HepG2 (cell line): ENCODE results near the gene FAM114A1. TPM values are rescaled to one million over a fixed set of nuclear protein-coding genes. Genes with fewer than 3 reads are reported as not detected.

Experiments
- AHR ChIP-seq: IDR thresholded peaks from 2 replicates; pipeline ENCODE4 v1.6.1; 2018; ENCODE audit warnings: missing genetic modification reagents, missing compliant biosample characterization
- CEBPB ChIP-seq: IDR thresholded peaks from 2 replicates; pipeline ENCODE4 v1.6.1; 2011; ENCODE audit warnings: low read depth, low read length, improper control_type of control experiment, borderline replicate concordance
- KAT2B ChIP-seq: fragments of 150-350 bp; IDR thresholded peaks from 2 replicates; pipeline ENCODE4 v1.6.1; 2014; ENCODE audit warnings: low read depth, low read length, borderline replicate concordance
- KAT8 ChIP-seq: IDR thresholded peaks from 2 replicates; pipeline ENCODE4 v1.6.1; 2016; ENCODE audit warnings: missing genetic modification reagents, missing compliant biosample characterization
- MZF1 ChIP-seq: sonication (generic); formaldehyde crosslinking; IDR thresholded peaks from 2 replicates; pipeline ENCODE4 v1.8.1; 2023; ENCODE audit warnings: mild to moderate bottlenecking, missing genetic modification reagents, borderline replicate concordance
- ZBTB38 ChIP-seq: sonication (generic); formaldehyde crosslinking; IDR thresholded peaks from 2 replicates; pipeline ENCODE4 v1.5.1; 2020; ENCODE audit warnings: mild to moderate bottlenecking, missing genetic modification reagents
- ZNF562 ChIP-seq: sonication (generic); formaldehyde crosslinking; IDR thresholded peaks from 2 replicates; pipeline ENCODE4 v1.8.0; 2022; ENCODE audit warnings: missing genetic modification reagents, borderline replicate concordance
- ZNF766 ChIP-seq: sonication (generic); formaldehyde crosslinking; IDR thresholded peaks from 2 replicates; pipeline ENCODE4 v1.5.0; 2020; ENCODE audit warnings: missing genetic modification reagents, borderline replicate concordance
- ZNF768 ChIP-seq: sonication (generic); formaldehyde crosslinking; IDR thresholded peaks from 2 replicates; pipeline ENCODE4 v1.4.0; 2020; ENCODE audit warnings: missing genetic modification reagents
- ZNF790 ChIP-seq: sonication (generic); formaldehyde crosslinking; IDR thresholded peaks from 2 replicates; pipeline ENCODE4 v1.8.0; 2022; ENCODE audit warnings: missing genetic modification reagents, mild to moderate bottlenecking, borderline replicate concordance
- polyA plus RNA-seq, 8 experiments: library from polyadenylated mRNA; depleted of rRNA in 3 of 8; stranded (reverse) in 7 of 8; unstranded in 1 of 8; fragments of >200 nt; fragmentation: Illumina TruSeq in 4 of 8; extraction: Trizol in 4 of 8; gene quantifications; 2 replicates each; pipeline versions ENCODE4 v1.2.1 to v1.2.3, GENCODE V29; 2011 to 2016; ENCODE audit warnings: low read depth in 4 of 8, missing spikeins in 1 of 8, mixed read lengths in 1 of 8; ENCODE audit not compliant: insufficient read depth in 1 of 8
- total RNA-seq, 5 experiments: library from RNA; depleted of rRNA; stranded (reverse); fragments of >200 nt; fragmentation: Illumina TruSeq; extraction: Trizol; gene quantifications; 2 replicates each; pipeline ENCODE4 v1.2.3, GENCODE V29; 2016; ENCODE audit warnings: low read depth in 1 of 5
- TF ChIP-seq, protein P1 (sequence below): sonication (generic); formaldehyde crosslinking; IDR thresholded peaks from 2 replicates; pipeline ENCODE4 v1.8.0; 2022; ENCODE audit warnings: mild to moderate bottlenecking, missing genetic modification reagents
- TF ChIP-seq, protein P2 (sequence below): sonication (generic); formaldehyde crosslinking; IDR thresholded peaks from 2 replicates; pipeline ENCODE4 v1.8.1; 2023; ENCODE audit warnings: mild to moderate bottlenecking, missing genetic modification reagents
- TF ChIP-seq, protein P3 (sequence below): IDR thresholded peaks from 2 replicates; pipeline ENCODE4 v1.6.1; 2016; ENCODE audit warnings: missing genetic modification reagents, missing compliant biosample characterization
- TF ChIP-seq, protein P4 (sequence below): sonication (generic); formaldehyde crosslinking; IDR thresholded peaks from 2 replicates; pipeline ENCODE4 v1.4.0; 2020; ENCODE audit warnings: missing genetic modification reagents, borderline replicate concordance
- TF ChIP-seq, protein P5 (sequence below): fragments of 450-650 bp; IDR thresholded peaks from 2 replicates; pipeline ENCODE4 v1.6.1; 2017
- TF ChIP-seq, protein P6 (sequence below): sonication (generic); formaldehyde crosslinking; IDR thresholded peaks from 2 replicates; pipeline ENCODE4; 2020; ENCODE audit warnings: missing genetic modification reagents, mild to moderate bottlenecking, borderline replicate concordance
- TF ChIP-seq, protein P7 (sequence below): sonication (generic); formaldehyde crosslinking; IDR thresholded peaks from 2 replicates; pipeline ENCODE4 v1.4.0; 2020; ENCODE audit warnings: missing genetic modification reagents, mild to moderate bottlenecking, borderline replicate concordance

The FAM114A1 gene
- total and polyA plus RNA-seq, 2 of the 13 experiments (the other 11 are each of a cell fraction or from before 2014, with no cell fraction given) = 61.0 to 76.9 TPM

DNA sequence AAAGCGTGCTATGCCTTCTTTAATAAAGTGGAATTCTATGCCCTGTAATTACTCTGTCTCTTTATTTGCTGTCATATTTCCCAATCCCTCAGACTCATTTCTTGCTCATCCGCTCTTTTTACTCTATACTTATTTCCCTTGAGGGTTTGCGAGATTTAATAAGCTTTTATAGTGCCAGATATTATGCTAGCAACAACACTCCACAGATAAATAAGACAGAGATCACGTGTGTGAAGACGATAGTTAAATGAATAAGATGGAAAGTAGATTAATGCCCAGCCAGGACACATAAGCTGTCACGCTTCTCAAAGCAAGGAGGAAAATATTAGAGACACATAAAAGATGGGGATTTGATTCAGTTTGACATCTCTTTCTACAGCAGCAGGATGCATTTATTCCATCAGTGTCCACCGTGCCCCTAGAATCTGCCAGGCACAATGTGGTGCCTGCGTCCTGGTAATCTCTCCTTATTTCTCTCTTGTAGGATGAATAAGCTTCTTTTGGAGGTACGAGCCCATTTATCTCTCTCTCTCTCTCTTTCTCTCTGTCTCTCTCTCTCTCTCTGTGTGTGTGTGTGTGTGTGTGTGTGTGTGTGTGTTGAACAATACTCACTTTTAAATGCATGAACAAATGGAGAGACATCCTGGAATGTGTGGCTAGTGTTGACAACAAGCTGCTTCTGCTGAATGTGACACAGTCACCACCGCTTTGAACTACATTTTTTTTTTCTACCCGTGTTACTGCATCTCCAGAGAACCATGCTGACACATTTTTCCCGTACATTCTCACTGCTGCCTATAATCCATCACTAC is 116.4 kb downstream of the FAM114A1 start (continued):
- TF ChIP-seq, protein P1, sequence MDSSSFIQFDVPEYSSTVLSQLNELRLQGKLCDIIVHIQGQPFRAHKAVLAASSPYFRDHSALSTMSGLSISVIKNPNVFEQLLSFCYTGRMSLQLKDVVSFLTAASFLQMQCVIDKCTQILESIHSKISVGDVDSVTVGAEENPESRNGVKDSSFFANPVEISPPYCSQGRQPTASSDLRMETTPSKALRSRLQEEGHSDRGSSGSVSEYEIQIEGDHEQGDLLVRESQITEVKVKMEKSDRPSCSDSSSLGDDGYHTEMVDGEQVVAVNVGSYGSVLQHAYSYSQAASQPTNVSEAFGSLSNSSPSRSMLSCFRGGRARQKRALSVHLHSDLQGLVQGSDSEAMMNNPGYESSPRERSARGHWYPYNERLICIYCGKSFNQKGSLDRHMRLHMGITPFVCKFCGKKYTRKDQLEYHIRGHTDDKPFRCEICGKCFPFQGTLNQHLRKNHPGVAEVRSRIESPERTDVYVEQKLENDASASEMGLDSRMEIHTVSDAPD (CRISPR knock-in tag) = no peak
- TF ChIP-seq, protein P2, sequence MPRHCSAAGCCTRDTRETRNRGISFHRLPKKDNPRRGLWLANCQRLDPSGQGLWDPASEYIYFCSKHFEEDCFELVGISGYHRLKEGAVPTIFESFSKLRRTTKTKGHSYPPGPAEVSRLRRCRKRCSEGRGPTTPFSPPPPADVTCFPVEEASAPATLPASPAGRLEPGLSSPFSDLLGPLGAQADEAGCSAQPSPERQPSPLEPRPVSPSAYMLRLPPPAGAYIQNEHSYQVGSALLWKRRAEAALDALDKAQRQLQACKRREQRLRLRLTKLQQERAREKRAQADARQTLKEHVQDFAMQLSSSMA = no peak
- TF ChIP-seq, protein P3, sequence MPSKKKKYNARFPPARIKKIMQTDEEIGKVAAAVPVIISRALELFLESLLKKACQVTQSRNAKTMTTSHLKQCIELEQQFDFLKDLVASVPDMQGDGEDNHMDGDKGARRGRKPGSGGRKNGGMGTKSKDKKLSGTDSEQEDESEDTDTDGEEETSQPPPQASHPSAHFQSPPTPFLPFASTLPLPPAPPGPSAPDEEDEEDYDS = no peak
- TF ChIP-seq ZNF790 (CRISPR knock-in tag) = no peak
- no peak for TF ChIP-seq KAT8 (CRISPR knock-in tag)
- TF ChIP-seq, protein P4, sequence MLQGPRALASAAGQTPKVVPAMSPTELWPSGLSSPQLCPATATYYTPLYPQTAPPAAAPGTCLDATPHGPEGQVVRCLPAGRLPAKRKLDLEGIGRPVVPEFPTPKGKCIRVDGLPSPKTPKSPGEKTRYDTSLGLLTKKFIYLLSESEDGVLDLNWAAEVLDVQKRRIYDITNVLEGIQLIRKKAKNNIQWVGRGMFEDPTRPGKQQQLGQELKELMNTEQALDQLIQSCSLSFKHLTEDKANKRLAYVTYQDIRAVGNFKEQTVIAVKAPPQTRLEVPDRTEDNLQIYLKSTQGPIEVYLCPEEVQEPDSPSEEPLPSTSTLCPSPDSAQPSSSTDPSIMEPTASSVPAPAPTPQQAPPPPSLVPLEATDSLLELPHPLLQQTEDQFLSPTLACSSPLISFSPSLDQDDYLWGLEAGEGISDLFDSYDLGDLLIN (CRISPR knock-in tag) = no peak
- no peak for TF ChIP-seq KAT2B
- TF ChIP-seq ZNF562 (CRISPR knock-in tag) = no peak
- TF ChIP-seq CEBPB = no peak
- TF ChIP-seq ZNF768 (CRISPR knock-in tag) = no peak
- no peak for TF ChIP-seq ZBTB38 (CRISPR knock-in tag)
- TF ChIP-seq, protein P5, sequence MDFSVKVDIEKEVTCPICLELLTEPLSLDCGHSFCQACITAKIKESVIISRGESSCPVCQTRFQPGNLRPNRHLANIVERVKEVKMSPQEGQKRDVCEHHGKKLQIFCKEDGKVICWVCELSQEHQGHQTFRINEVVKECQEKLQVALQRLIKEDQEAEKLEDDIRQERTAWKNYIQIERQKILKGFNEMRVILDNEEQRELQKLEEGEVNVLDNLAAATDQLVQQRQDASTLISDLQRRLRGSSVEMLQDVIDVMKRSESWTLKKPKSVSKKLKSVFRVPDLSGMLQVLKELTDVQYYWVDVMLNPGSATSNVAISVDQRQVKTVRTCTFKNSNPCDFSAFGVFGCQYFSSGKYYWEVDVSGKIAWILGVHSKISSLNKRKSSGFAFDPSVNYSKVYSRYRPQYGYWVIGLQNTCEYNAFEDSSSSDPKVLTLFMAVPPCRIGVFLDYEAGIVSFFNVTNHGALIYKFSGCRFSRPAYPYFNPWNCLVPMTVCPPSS = no peak
- no peak for TF ChIP-seq ZNF766 (CRISPR knock-in tag)
- no peak for TF ChIP-seq MZF1 (CRISPR knock-in tag)
- no peak for TF ChIP-seq AHR (CRISPR knock-in tag)
- TF ChIP-seq, protein P6, sequence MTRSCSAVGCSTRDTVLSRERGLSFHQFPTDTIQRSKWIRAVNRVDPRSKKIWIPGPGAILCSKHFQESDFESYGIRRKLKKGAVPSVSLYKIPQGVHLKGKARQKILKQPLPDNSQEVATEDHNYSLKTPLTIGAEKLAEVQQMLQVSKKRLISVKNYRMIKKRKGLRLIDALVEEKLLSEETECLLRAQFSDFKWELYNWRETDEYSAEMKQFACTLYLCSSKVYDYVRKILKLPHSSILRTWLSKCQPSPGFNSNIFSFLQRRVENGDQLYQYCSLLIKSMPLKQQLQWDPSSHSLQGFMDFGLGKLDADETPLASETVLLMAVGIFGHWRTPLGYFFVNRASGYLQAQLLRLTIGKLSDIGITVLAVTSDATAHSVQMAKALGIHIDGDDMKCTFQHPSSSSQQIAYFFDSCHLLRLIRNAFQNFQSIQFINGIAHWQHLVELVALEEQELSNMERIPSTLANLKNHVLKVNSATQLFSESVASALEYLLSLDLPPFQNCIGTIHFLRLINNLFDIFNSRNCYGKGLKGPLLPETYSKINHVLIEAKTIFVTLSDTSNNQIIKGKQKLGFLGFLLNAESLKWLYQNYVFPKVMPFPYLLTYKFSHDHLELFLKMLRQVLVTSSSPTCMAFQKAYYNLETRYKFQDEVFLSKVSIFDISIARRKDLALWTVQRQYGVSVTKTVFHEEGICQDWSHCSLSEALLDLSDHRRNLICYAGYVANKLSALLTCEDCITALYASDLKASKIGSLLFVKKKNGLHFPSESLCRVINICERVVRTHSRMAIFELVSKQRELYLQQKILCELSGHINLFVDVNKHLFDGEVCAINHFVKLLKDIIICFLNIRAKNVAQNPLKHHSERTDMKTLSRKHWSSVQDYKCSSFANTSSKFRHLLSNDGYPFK (CRISPR knock-in tag) = no peak
- TF ChIP-seq, protein P7, sequence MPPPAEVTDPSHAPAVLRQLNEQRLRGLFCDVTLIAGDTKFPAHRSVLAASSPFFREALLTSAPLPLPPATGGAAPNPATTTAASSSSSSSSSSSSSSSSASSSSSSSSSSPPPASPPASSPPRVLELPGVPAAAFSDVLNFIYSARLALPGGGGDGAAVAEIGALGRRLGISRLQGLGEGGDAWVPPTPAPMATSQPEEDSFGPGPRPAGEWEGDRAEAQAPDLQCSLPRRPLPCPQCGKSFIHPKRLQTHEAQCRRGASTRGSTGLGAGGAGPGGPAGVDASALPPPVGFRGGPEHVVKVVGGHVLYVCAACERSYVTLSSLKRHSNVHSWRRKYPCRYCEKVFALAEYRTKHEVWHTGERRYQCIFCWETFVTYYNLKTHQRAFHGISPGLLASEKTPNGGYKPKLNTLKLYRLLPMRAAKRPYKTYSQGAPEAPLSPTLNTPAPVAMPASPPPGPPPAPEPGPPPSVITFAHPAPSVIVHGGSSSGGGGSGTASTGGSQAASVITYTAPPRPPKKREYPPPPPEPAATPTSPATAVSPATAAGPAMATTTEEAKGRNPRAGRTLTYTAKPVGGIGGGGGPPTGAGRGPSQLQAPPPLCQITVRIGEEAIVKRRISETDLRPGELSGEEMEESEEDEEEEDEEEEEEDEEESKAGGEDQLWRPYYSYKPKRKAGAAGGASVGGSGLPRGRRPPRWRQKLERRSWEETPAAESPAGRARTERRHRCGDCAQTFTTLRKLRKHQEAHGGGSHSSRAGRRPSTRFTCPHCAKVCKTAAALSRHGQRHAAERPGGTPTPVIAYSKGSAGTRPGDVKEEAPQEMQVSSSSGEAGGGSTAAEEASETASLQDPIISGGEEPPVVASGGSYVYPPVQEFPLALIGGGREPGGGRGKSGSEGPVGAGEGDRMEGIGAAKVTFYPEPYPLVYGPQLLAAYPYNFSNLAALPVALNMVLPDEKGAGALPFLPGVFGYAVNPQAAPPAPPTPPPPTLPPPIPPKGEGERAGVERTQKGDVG (CRISPR knock-in tag) = no peak
